Forelimb muscle (tissue), 1 donor: ENCODE measurements around the gene FRMPD4. TPM values are rescaled to one million over a fixed set of nuclear protein-coding genes. Genes with fewer than 3 reads are reported as not detected.

Experiments
- DNase-seq: peaks from one replicate; pipeline ENCODE4 v3.0.0-alpha.2; 2013; ENCODE audit warnings: low read depth
- polyA plus RNA-seq: library from polyadenylated mRNA; unstranded; fragments of 120-200 nt; gene quantifications from one replicate; pipeline ENCODE4 v1.2.1, GENCODE V29; 2013; ENCODE audit not compliant: insufficient read length

FRMPD4 gene
- polyA plus RNA-seq, 1 donor: 0.92 TPM

DNA sequence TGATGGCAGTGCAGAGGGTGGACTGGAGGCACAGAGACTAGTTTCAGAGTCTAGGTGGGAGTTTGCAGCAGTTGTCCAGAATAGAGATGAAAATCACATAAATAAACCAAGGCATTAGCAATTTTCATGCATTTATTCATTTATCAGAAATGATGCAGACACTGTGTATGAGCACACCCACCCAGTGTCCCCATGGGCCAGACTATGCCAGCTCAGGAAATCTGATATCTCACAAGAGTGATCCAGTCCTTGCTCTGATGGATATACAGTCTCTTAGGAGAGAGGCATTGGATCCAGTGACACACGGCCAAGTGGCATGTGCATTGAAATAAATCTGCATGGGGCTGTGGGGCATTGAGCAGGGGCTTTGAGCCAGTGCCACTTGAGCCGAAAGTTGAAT lies 228.2 kb downstream of the FRMPD4 start:
- DNase-seq: no peak

DNA sequence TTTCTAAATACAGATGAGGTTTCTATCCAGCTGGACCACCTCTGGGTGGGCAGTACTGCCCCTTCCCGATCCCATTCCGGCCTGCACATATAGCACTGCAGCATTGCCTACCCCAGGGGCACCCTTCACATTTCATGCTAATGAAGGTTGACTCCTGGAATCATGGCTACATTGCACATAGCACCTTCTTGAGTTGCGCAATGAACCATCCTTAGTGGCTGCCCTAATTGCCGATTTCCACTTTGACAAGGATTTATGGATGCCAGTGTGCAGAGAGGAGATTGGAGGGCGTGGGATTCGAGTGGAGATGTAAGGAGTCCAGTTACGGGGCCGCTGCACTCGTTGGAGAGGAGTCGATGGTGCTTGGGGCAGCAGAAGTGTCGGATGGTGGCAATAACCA lies 229.0 kb downstream of the FRMPD4 start:
- no peak for DNase-seq

DNA sequence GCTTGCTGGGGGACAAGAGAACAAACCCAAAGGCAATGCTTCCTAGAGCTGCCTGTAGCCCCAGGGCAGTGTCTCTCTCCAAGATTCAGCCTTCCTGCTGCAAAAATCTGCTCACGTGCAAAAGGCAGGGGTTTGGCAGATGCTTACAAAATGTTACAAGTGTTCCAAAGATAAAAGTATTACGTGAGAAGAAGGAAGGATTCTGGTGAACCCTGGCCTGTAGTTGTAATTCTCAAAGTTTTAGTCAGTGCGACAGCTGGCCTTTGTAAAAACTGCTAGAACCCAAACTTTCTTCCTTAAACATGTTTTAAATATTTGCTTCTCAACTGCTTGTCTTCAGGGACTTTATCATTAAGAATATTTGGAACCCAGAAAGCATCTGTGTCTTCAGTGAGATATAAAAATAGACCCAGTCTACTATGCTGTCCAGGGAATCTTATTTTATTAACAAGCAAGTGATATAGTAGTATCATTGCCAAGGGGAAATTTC lies 232.3 kb downstream of the FRMPD4 start:
- peak; percentile 29 for DNase-seq

DNA sequence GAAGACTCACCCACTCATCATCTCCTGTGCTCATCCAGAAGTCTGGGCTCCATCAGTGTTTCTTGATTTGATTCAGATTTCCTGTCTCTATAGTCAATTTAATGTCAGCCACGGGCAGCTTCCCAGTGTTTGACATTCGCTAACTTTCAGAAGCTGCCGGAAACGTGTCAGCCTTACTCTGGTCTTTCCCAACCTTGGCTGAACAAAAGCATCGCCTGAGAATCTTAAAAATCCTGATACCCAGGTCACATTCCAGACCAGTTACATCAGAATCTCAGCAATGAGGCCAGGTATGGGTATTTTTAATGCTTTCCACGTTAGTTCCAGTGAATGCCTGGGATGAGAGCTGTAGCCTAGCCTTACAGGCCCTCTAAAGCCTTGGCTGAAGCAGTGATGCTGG lies 233.8 kb downstream of the FRMPD4 start:
- no peak for DNase-seq

DNA sequence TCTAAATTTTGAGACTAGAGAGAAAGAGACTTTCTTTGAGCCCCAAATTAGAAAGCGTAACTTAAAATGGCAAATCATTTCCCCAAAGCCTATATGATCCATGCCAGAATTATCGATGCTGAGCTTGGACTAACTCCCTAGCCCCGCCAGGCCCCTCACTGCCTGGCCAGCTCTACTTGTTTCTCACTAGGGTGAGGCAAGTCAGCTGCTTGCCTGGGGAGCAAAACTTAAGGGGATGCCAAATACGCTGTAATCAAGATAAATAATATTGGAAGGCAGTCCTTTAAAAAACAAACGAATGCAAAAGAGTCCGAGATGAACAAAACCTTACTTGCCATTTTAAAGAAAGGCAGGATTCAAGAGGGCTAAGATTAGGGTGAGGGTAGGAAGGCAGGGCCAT lies 236.0 kb downstream of the FRMPD4 start:
- DNase-seq: no peak

- no peak for DNase-seq
Measured at GRCh38 chrX:12378253-12378652, 240.0 kb downstream of the FRMPD4 start.

DNA sequence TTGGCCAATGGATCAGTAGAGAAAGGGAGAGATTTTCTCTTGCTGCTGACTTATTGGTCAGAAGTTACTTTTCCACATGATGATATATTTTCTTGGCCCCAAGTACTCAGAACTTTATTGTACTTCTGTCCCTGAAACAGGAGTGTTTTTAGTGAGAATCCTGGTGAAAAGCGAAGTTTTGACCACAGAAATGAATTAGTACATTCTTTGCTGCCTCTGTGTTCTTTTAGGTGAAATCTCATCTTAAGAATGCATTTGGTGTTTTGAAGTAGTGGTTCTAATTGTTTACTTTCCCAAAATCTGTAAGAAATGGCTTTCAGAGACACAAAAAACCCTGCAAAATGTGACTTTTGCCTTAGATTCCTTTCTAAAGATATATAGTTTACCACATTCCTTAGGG lies 240.4 kb downstream of the FRMPD4 start:
- no peak for DNase-seq

DNA sequence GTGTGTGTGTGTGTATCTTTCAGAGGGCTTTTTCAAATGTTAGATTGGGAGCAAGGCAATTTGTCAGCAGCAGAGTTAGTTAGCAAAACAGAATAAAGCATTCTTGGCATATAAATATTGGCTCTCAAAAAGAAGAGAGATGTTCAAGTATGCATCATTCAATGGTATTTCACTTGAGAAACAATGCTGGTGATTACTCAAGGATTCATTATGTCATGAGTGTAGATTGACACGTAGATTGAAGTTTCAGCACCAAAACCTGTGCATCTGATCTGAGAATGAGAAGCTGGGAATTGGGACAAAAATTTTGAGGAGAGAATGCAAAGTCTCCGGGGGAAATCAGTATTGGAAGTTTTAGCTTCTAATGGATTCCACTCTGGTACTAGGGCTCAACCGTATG lies 241.4 kb downstream of the FRMPD4 start:
- DNase-seq: no peak

DNA sequence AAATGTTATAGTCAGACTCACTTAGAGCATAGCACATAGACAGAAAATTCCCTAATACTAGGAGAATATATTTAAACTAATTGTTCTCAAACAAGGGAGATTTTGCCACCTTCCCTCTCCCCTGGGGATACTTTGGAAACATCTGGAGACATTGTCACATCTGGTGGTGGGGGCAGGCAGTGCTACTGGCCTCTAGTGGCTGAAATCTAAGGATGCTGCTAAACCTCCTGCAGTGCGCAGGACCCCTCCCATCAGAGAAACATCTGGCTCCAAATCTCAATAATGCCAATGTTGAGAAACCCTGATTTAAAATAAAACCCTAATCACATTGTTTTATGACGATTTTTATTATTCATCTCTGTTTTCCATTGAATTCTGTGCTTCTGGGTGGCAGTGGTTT lies 244.9 kb downstream of the FRMPD4 start:
- no peak for DNase-seq

- DNase-seq: no peak
Measured at GRCh38 chrX:12390301-12390700, 252.0 kb downstream of the FRMPD4 start.

DNA sequence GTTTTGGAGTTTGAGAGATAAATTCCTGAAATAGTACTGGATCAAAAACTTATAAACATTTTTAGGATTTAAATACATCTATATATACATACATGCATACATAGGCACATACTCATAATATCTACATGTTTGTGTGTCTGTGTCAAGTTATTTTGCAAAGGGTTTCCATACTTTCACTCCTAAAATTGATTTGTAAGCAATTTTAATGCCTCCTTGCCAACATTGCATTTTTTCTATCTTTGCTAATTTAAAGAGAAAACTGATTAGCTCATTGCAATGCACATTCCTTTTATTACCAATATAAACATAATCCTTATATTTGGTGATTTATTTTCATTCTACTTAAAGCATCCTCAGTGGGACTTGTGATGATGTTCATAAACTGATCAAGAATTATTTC lies 258.3 kb downstream of the FRMPD4 start:
- DNase-seq: no peak

DNA sequence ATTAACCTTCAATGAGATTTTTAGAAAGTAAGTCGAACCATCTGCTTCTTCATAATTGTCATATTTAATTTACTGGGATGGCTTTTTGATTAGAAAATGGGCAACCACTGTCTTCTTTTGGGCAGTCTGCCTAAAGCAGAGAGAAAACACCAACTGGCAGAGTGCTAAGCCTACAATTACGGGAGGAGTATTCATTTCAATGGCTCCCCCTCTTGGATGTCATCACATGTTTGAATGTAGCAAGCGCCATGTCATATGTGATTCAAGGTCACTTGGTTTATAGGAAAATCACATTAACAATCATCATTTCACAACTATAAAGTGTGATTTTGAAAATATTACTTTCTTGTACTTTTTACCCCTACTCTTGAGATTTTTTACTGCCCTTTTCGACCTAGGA lies 261.9 kb downstream of the FRMPD4 start:
- DNase-seq: no peak

GRCh38 chrX:12401252-12401651 lies 263.0 kb downstream of the FRMPD4 start:
- no peak for DNase-seq

- DNase-seq: no peak
Measured at GRCh38 chrX:12403474-12404082, 265.3 kb downstream of the FRMPD4 start.

GRCh38 chrX:12405306-12405705 lies 267.0 kb downstream of the FRMPD4 start:
- DNase-seq: no peak

GRCh38 chrX:12410523-12410922 lies 272.2 kb downstream of the FRMPD4 start:
- DNase-seq: no peak

DNA sequence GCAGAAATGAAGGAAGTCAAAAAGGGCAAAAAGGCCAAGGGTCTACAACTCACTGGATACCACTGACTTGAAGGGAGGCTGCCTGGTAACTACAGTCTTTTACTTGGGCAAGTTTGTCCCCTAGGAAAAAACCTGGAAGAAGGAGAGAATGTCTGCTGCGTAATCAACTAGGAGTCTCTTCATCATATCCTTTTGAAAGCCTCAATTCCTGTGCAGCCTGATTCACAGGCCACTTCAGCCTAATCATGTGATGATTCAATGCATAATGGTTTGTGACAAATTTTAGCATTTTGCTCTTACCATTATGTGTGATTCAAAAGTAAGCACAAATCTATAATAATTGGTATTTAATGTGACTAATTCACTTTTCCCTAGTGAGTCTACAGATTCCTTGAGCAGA lies 273.6 kb downstream of the FRMPD4 start:
- no peak for DNase-seq

DNA sequence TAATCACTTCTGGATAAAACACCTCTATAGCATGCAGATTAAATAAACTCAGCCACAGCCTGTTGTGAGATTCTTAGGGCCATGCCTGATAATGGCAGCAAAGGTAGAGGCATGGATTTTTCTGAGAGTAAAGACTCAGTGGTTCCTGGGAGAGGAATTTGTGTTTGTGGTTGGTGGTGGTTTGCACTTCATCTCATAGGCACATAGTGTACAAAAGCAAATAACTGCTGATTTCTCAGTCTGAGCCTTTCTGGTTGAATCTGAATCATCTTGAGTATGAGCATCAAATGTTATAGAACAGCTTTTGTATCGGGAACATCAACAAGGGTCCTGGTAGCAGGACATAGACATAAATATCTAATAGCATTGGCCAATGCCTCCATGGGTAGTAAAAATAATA lies 274.3 kb downstream of the FRMPD4 start:
- DNase-seq: no peak

- no peak for DNase-seq
Measured at GRCh38 chrX:12419591-12419990, 281.3 kb downstream of the FRMPD4 start.

- DNase-seq: no peak
Measured at GRCh38 chrX:12421918-12422317, 283.6 kb downstream of the FRMPD4 start.

DNA sequence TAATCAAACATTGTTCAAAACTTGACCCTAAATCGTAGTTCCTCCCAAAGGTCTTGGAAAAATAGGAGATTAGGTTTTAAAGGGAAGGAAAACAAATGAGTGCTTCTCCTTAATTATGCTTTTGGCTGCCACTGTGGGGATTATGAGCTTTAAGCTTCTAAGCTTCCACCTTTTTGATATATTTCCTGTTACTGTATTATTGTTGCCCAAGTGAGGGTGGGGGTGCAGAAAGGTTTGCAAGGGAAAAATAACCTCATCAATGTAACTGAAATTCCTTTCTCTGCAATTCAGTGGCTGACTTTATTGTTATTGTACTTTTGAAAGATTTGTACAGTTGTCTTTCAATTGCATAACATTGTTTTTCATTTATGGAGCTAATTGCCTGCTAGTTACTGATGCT lies 285.1 kb downstream of the FRMPD4 start:
- DNase-seq: no peak

- no peak for DNase-seq
Measured at GRCh38 chrX:12425496-12425895, 287.2 kb downstream of the FRMPD4 start.

- no peak for DNase-seq
Measured at GRCh38 chrX:12426420-12426819, 288.1 kb downstream of the FRMPD4 start.

GRCh38 chrX:12434493-12434892 lies 296.2 kb downstream of the FRMPD4 start:
- no peak for DNase-seq
